Thoracic aorta (tissue), 2 donors: ENCODE results near the gene PRND. TPM values are rescaled to one million over a fixed set of nuclear protein-coding genes. Genes with fewer than 3 reads are reported as not detected.
"Not testable (repeated sequence)": the region's sequence is repeated elsewhere in the genome, so short reads cannot be mapped to it uniquely, and the experiment has no call there.

Experiments used
- ATAC-seq: fragments of 150-250 bp; one replicate; pipeline ENCODE4 v1.8.0; 2017; ENCODE audit warnings: low read depth; ENCODE audit not compliant: insufficient number of reproducible peaks, low FRiP score
- DNase-seq: peaks from one replicate; pipeline ENCODE4 v3.0.0-alpha.2; 2020; ENCODE audit warnings: low spot score
- H3K27ac ChIP-seq, 2 donors: fragments of 200-600 bp; sonication (generic); 1 replicate in 1 of 2; 2 replicates in 1 of 2; pipeline ENCODE4 v1.5.1; 2016; ENCODE audit warnings: mild to moderate bottlenecking in 2 of 2, moderate library complexity in 2 of 2
- H3K27me3 ChIP-seq: fragments of 200-600 bp; sonication (generic); replicated peaks from 2 replicates; pipeline ENCODE4 v1.6.0; 2016; ENCODE audit warnings: mild to moderate bottlenecking; ENCODE audit not compliant: insufficient read depth
- H3K36me3 ChIP-seq: fragments of 200-600 bp; sonication (generic); one replicate; pipeline ENCODE4 v1.5.1; 2016
- H3K4me1 ChIP-seq, 2 donors: fragments of 200-600 bp; sonication (generic); 1 replicate in 1 of 2; 2 replicates in 1 of 2; pipeline versions ENCODE4 v1.5.1 to v1.6.0; 2016; ENCODE audit warnings: low read depth in 2 of 2, mild to moderate bottlenecking in 1 of 2; ENCODE audit not compliant: control insufficient read depth in 1 of 2
- H3K4me3 ChIP-seq: fragments of 200-600 bp; sonication (generic); 2 replicates; pipeline ENCODE4 v1.5.1; 2016; ENCODE audit warnings: mild to moderate bottlenecking
- H3K9me3 ChIP-seq: fragments of 200-600 bp; sonication (generic); 2 replicates; pipeline ENCODE4 v1.5.1; 2016
- total RNA-seq, 2 donors: library from RNA; depleted of rRNA; stranded (reverse); fragments of >200 nt; gene quantifications; one replicate each; pipeline versions ENCODE4 v1.1.0 to v1.2.3, GENCODE V29; 2016
- TF ChIP-seq, protein P1 (sequence below): fragments of 200-600 bp; sonication (generic); IDR thresholded peaks from one replicate; pipeline ENCODE4 v1.5.1; 2019; ENCODE audit warnings: antibody characterized with exemption

PRND gene
- total RNA-seq, 2 donors from 2014 or later = not detected

DNA sequence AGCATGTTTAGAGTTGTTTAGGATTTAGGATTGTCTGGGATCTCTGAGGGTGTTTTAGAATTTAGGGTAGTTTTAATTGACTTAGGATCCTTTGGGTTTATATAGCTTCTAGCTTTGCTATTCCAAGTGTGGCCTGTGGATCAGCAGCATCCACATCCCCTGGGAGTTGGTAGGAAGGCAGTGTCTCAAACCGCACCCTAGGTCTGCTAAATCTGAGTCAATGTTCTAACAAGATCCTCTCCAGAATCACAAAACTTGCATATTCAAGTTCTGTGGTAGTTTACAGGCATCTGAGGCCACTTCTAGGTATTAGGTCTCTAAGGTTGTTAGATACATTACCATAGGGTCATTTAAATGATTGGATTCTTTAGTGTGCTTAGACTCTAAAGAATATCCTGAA, 48.3 kb downstream of the PRND start:
- Histone ChIP-seq H3K27me3 (no peaks in the 10 kb centered on the region), H3K4me1 (no peaks in the 10 kb centered on the region), H3K9me3 (no peaks in the 10 kb centered on the region), H3K36me3 (no peaks in the 10 kb centered on the region), H3K27ac (no peak overlapping the region), H3K4me3 (no peak overlapping the region)
- ATAC-seq (no peak), DNase-seq (no peak)
- TF ChIP-seq, protein P1, sequence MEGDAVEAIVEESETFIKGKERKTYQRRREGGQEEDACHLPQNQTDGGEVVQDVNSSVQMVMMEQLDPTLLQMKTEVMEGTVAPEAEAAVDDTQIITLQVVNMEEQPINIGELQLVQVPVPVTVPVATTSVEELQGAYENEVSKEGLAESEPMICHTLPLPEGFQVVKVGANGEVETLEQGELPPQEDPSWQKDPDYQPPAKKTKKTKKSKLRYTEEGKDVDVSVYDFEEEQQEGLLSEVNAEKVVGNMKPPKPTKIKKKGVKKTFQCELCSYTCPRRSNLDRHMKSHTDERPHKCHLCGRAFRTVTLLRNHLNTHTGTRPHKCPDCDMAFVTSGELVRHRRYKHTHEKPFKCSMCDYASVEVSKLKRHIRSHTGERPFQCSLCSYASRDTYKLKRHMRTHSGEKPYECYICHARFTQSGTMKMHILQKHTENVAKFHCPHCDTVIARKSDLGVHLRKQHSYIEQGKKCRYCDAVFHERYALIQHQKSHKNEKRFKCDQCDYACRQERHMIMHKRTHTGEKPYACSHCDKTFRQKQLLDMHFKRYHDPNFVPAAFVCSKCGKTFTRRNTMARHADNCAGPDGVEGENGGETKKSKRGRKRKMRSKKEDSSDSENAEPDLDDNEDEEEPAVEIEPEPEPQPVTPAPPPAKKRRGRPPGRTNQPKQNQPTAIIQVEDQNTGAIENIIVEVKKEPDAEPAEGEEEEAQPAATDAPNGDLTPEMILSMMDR = no peak

DNA sequence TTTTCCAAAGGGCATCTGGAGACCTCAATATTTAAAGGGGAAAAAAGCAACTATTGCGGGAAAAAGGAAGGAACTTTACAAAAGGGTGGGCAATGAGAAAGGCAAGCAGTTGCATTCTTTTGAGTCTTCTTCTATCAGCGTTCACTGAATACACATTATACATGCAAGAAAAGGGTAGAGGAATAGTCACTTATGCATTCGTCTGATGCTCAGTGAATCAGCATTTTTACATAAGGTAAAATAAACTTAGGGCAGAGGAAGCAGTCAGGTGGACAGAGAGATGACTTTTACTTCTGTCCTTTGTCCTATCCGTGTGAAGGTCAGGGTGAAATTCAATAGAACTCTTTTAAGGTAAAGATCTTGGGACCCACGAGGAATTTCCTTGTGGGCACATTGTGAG, 49.3 kb downstream of the PRND start:
- H3K4me1 ChIP-seq = no peaks in the 10 kb centered on the region
- TF ChIP-seq, protein P1 = no peak
- ATAC-seq (no peak), DNase-seq (no peak)
- H3K27ac ChIP-seq = no peak overlapping the region
- H3K36me3 ChIP-seq = no peaks in the 10 kb centered on the region
- no peak overlapping the region for H3K4me3 ChIP-seq
- no peaks in the 10 kb centered on the region for H3K9me3 ChIP-seq
- H3K27me3 ChIP-seq = no peaks in the 10 kb centered on the region

GRCh38 chr20:4772132-4772531, 50.4 kb downstream of the PRND start:
- ATAC-seq (no peak), DNase-seq (no peak)
- no peaks in the 10 kb centered on the region for H3K4me1 ChIP-seq
- no peaks in the 10 kb centered on the region for H3K36me3 ChIP-seq
- no peak overlapping the region for H3K4me3 ChIP-seq
- H3K27ac ChIP-seq = no peak overlapping the region
- H3K27me3 ChIP-seq = no peaks in the 10 kb centered on the region
- TF ChIP-seq, protein P1 = no peak
- H3K9me3 ChIP-seq = no peaks in the 10 kb centered on the region

DNA sequence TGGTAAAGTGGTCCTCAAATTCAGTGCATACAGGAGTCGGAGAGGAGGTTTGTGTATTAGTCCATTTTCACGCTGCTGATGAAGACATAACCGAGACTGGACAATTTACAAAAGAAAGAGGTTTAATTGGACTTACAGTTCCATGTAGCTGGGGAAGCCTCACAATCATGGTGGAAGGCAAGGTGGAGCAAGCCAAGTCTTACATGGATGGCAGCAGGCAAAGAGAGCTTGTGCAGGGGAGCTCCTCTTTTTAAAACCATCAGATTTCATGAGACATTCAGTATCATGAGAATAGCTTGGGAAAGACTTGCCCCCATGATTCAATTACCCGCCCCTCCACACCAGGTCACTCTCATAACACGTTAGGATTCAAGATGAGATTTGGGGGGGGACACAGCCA, 51.3 kb downstream of the PRND start:
- DNase-seq, H3K4me3 ChIP-seq, H3K4me1 ChIP-seq, ATAC-seq, H3K27me3 ChIP-seq, H3K36me3 ChIP-seq, H3K9me3 ChIP-seq: not testable (repeated sequence)
- H3K27ac ChIP-seq = peak overlapping the region in 1 of 2 donors; percentile 24

DNA sequence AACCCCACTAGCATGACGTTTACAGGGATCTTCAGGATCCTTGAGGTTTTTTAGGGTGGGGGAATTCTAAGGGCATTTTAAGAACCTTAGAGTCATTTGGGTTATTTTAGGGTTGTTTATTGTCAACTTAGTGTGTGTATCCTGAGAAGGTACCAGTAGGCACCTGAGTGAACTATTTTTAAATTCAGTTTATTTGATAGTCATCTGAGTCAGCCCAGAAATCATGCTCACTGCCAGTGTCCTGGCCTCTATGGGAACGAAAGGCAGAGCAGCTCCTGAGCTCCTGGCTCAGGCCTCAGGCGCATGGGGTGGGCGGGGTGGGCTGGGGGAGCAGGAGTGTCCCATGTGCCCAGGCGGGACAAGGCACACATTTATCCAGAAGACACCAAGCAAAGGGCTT, 52.0 kb downstream of the PRND start:
- Histone ChIP-seq H3K9me3 (no peaks in the 10 kb centered on the region), H3K4me1 (peaks cover 0 to 4% of the 10 kb centered on the region in 2 donors), H3K27me3 (no peaks in the 10 kb centered on the region), H3K36me3 (no peaks in the 10 kb centered on the region), H3K4me3 (no peak overlapping the region), H3K27ac (peak overlapping the region in 1 of 2 donors; percentile 24)
- ATAC-seq (no peak), DNase-seq (no peak)
- TF ChIP-seq, protein P1 = no peak

DNA sequence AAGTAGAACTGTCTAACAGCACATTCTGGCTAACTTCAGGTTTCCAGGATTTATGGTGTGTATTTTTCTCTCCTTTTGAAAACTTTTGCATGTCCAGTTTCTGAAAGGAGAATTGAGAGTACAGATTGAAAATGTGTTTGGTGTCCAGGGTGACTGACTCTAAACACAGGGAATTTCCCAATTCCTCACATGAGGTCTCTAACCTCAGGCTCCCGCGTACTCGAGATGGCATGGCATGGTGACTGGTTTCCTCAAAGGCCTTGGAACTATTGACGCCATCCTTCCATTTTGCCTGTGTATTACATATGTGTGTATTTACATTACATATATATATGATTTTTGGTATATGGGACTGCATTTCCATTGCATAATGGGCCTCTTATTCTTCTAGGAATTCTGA, 52.5 kb downstream of the PRND start:
- ATAC-seq (no peak), DNase-seq (no peak)
- peaks cover 0 to 5% of the 10 kb centered on the region in 2 donors for H3K4me1 ChIP-seq
- no peaks in the 10 kb centered on the region for H3K36me3 ChIP-seq
- no peak overlapping the region for H3K4me3 ChIP-seq
- H3K9me3 ChIP-seq = no peaks in the 10 kb centered on the region
- TF ChIP-seq, protein P1 = no peak
- H3K27me3 ChIP-seq = no peaks in the 10 kb centered on the region
- H3K27ac ChIP-seq = no peak overlapping the region
